ENCODE results near the gene ZNF341. TPM values are rescaled to one million over a fixed set of nuclear protein-coding genes. Genes with fewer than 3 reads are reported as not detected.

The ZNF341 gene
- total RNA-seq, 1 donor: 1.1 TPM

GRCh38 chr20:33777816-33778215, 46.0 kb downstream of the ZNF341 start:
- Histone ChIP-seq H3K79me2 (ENCODE audit: insufficient read depth, low read length) (no peaks in the 10 kb centered on the region), H3K27me3 (ENCODE audit: insufficient read depth, low read length) (no peaks in the 10 kb centered on the region), H4K20me1 (ENCODE audit: insufficient read depth, low read length) (no peaks in the 10 kb centered on the region), H3K4me1 (ENCODE audit: insufficient read depth, low read length) (no peaks in the 10 kb centered on the region), H2AFZ (ENCODE audit: low read length) (no peak overlapping the region), H3K36me3 (ENCODE audit: insufficient read depth, low read length) (peaks cover 3% of the 10 kb centered on the region), H3K27ac (ENCODE audit: low read depth, low read length) (no peak overlapping the region), H3K4me2 (ENCODE audit: insufficient read depth, low read length) (no peak overlapping the region), H3K9me3 (ENCODE audit: low read depth, low read length) (no peaks in the 10 kb centered on the region), H3K4me3 (ENCODE audit: insufficient read depth, low read length) (no peak overlapping the region)
- no peak for TF ChIP-seq CTCF (IDR thresholded peaks at IDR 0.05; ENCODE audit: extremely low read depth, low read depth, low read length)
- no peak for DNase-seq (ENCODE audit: insufficient read length, low spot score, missing footprints)

GRCh38 chr20:33781133-33781532, 49.3 kb downstream of the ZNF341 start:
- Histone ChIP-seq H3K27ac (ENCODE audit: low read depth, low read length) (no peak overlapping the region), H3K9me3 (ENCODE audit: low read depth, low read length) (no peaks in the 10 kb centered on the region), H2AFZ (ENCODE audit: low read length) (no peak overlapping the region), H3K4me2 (ENCODE audit: insufficient read depth, low read length) (no peak overlapping the region), H3K36me3 (ENCODE audit: insufficient read depth, low read length) (no peaks in the 10 kb centered on the region), H3K4me3 (ENCODE audit: insufficient read depth, low read length) (no peak overlapping the region), H4K20me1 (ENCODE audit: insufficient read depth, low read length) (no peaks in the 10 kb centered on the region), H3K27me3 (ENCODE audit: insufficient read depth, low read length) (no peaks in the 10 kb centered on the region), H3K79me2 (ENCODE audit: insufficient read depth, low read length) (no peaks in the 10 kb centered on the region), H3K4me1 (ENCODE audit: insufficient read depth, low read length) (no peaks in the 10 kb centered on the region)
- no peak for TF ChIP-seq CTCF (IDR thresholded peaks at IDR 0.05; ENCODE audit: extremely low read depth, low read depth, low read length)
- DNase-seq (ENCODE audit: insufficient read length, low spot score, missing footprints): no peak

GRCh38 chr20:33781945-33782344, 50.1 kb downstream of the ZNF341 start:
- H3K27ac ChIP-seq (ENCODE audit: low read depth, low read length): no peak overlapping the region
- no peak for TF ChIP-seq CTCF (IDR thresholded peaks at IDR 0.05; ENCODE audit: extremely low read depth, low read depth, low read length)

GRCh38 chr20:33783256-33783655, 51.5 kb downstream of the ZNF341 start:
- Histone ChIP-seq H3K4me2 (ENCODE audit: insufficient read depth, low read length) (no peak overlapping the region), H3K4me3 (ENCODE audit: insufficient read depth, low read length) (no peak overlapping the region), H3K79me2 (ENCODE audit: insufficient read depth, low read length) (no peaks in the 10 kb centered on the region), H2AFZ (ENCODE audit: low read length) (no peak overlapping the region), H4K20me1 (ENCODE audit: insufficient read depth, low read length) (no peaks in the 10 kb centered on the region), H3K27ac (ENCODE audit: low read depth, low read length) (no peak overlapping the region), H3K36me3 (ENCODE audit: insufficient read depth, low read length) (no peaks in the 10 kb centered on the region), H3K9me3 (ENCODE audit: low read depth, low read length) (no peaks in the 10 kb centered on the region), H3K4me1 (ENCODE audit: insufficient read depth, low read length) (no peaks in the 10 kb centered on the region), H3K27me3 (ENCODE audit: insufficient read depth, low read length) (no peaks in the 10 kb centered on the region)
- no peak for DNase-seq (ENCODE audit: insufficient read length, low spot score, missing footprints)
- TF ChIP-seq CTCF (IDR thresholded peaks at IDR 0.05; ENCODE audit: extremely low read depth, low read depth, low read length): no peak

More at GRCh38 chr20:33781945-33782344, 50.1 kb downstream of the ZNF341 start:
- Histone ChIP-seq H2AFZ (ENCODE audit: low read length) (no peak overlapping the region), H3K4me2 (ENCODE audit: insufficient read depth, low read length) (no peak overlapping the region), H3K36me3 (ENCODE audit: insufficient read depth, low read length) (no peaks in the 10 kb centered on the region), H3K79me2 (ENCODE audit: insufficient read depth, low read length) (no peaks in the 10 kb centered on the region), H4K20me1 (ENCODE audit: insufficient read depth, low read length) (no peaks in the 10 kb centered on the region), H3K4me3 (ENCODE audit: insufficient read depth, low read length) (no peak overlapping the region), H3K4me1 (ENCODE audit: insufficient read depth, low read length) (no peaks in the 10 kb centered on the region), H3K9me3 (ENCODE audit: low read depth, low read length) (no peaks in the 10 kb centered on the region), H3K27me3 (ENCODE audit: insufficient read depth, low read length) (no peaks in the 10 kb centered on the region)
- DNase-seq (ENCODE audit: insufficient read length, low spot score, missing footprints): peak; percentile 31
